ENCODE measurements around the gene LZTR1.

The LZTR1 gene

DNA sequence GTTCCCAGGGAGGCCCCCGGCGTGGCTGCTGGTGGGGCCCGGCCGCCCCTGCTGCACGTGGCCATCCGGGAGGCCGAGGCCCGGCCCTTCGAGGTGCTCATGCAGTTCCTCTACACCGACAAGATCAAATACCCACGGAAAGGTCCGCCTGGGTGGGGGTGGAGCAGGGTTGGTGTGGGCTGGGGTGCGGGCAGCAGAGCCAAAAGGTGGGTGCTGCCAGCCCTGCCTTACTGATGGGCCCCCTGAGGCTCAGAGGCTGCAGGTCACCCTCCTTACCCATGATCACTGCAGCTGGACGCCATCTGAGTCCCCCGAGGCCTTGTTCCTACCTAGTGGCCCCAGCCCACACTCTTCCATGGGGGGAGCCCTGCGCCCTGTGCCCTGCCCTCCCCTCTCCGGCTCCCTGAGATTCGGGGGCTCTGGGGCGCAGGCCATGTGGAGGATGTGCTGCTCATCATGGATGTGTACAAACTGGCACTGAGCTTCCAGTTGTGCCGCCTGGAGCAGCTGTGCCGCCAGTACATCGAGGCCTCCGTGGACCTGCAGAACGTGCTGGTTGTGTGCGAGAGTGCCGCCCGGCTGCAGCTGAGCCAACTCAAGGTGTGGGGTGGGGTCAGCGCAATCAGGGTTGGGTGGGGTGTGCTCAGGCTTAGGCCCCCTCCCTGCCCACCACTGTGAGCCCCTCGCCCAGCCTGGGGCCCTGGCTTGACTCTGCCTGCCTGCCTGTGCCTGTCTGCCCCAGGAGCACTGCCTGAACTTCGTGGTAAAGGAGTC is 12.2 kb downstream of the LZTR1 start:
- in situ Hi-C loops (cut with MboI; ENCODE audit: low sequenced_read_pairs, unreplicated experiment): no loop called here
- DNase-seq (ENCODE audit: low spot score): no peak
- TF ChIP-seq, protein P1, sequence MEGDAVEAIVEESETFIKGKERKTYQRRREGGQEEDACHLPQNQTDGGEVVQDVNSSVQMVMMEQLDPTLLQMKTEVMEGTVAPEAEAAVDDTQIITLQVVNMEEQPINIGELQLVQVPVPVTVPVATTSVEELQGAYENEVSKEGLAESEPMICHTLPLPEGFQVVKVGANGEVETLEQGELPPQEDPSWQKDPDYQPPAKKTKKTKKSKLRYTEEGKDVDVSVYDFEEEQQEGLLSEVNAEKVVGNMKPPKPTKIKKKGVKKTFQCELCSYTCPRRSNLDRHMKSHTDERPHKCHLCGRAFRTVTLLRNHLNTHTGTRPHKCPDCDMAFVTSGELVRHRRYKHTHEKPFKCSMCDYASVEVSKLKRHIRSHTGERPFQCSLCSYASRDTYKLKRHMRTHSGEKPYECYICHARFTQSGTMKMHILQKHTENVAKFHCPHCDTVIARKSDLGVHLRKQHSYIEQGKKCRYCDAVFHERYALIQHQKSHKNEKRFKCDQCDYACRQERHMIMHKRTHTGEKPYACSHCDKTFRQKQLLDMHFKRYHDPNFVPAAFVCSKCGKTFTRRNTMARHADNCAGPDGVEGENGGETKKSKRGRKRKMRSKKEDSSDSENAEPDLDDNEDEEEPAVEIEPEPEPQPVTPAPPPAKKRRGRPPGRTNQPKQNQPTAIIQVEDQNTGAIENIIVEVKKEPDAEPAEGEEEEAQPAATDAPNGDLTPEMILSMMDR (IDR thresholded peaks at IDR 0.05; ENCODE audit: borderline replicate concordance, control extremely low read depth, extremely low read depth, insufficient read depth, missing control alignments): no peak

DNA sequence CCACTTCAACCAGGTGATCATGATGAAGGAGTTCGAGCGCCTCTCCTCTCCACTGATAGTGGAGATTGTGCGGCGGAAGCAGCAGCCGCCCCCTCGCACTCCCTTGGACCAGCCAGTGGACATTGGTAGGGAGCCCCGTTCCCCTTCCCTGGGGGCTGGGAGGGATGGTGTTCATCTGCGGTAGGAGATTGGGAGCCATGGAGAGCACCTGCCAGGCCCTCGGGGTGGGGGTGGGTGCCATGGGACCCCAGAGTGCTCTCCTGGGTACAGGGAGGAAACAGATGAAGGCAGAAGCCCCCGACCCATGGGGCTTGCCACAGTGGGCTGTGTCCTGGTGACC is 12.8 kb downstream of the LZTR1 start:
- TF ChIP-seq, protein P1 (IDR thresholded peaks at IDR 0.05; ENCODE audit: borderline replicate concordance, control extremely low read depth, extremely low read depth, insufficient read depth, missing control alignments): no peak
- in situ Hi-C loops (cut with MboI; ENCODE audit: low sequenced_read_pairs, unreplicated experiment): no loop called here
- DNase-seq (ENCODE audit: low spot score): no peak

DNA sequence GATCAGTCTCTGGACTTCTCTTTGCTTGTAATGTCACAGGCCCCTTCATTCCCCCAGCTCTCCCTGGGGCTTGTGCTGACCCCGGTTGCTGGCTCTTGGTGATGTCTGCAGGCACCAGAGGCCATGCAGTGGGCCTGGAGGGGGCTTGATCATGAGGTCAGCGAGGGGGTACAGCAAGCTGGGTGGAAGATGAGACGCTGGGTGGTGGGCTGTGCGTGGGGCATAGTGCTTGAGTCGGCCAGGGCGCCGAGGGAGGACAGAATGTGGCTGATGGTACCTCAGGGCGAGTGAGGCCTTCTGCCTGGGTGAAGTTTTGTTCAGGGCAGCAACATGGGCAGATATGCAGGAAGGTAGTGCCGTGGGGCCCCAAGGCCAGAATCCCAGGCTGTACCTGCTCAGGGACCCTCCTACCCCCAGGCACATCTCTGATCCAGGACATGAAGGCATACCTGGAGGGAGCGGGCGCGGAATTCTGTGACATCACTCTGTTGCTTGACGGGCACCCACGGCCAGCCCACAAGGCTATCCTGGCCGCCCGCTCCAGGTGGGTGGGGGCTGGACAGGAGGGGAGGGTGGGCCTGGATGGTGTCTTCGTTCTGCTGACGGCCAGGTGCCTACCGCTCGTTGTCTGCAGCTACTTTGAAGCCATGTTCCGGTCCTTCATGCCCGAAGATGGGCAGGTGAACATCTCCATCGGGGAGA is 13.4 kb downstream of the LZTR1 start:
- DNase-seq (ENCODE audit: low spot score): no peak
- TF ChIP-seq, protein P1 (IDR thresholded peaks at IDR 0.05; ENCODE audit: borderline replicate concordance, control extremely low read depth, extremely low read depth, insufficient read depth, missing control alignments): no peak
- in situ Hi-C loops (cut with MboI; ENCODE audit: low sequenced_read_pairs, unreplicated experiment): no loop called here

DNA sequence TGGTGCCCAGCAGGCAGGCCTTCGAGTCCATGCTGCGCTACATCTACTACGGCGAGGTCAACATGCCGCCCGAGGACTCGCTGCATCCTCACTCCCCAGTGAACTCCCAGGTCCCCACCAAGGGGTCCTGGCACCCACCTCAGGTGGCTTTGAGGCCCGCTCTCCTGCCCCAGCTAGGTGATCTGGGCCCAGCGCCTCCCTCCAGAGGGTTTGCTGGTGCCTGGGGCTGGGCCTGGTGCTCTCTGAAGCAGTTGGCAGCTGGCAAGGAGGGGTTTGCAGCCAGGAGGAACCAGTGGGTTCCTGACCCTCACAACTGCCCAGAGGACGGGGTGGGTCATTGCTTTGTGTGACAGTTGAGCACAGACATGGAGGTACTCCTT is 13.9 kb downstream of the LZTR1 start:
- no peak for DNase-seq (ENCODE audit: low spot score)
- TF ChIP-seq, protein P1 (IDR thresholded peaks at IDR 0.05; ENCODE audit: borderline replicate concordance, control extremely low read depth, extremely low read depth, insufficient read depth, missing control alignments): no peak
- in situ Hi-C loops (cut with MboI; ENCODE audit: low sequenced_read_pairs, unreplicated experiment): no loop called here

DNA sequence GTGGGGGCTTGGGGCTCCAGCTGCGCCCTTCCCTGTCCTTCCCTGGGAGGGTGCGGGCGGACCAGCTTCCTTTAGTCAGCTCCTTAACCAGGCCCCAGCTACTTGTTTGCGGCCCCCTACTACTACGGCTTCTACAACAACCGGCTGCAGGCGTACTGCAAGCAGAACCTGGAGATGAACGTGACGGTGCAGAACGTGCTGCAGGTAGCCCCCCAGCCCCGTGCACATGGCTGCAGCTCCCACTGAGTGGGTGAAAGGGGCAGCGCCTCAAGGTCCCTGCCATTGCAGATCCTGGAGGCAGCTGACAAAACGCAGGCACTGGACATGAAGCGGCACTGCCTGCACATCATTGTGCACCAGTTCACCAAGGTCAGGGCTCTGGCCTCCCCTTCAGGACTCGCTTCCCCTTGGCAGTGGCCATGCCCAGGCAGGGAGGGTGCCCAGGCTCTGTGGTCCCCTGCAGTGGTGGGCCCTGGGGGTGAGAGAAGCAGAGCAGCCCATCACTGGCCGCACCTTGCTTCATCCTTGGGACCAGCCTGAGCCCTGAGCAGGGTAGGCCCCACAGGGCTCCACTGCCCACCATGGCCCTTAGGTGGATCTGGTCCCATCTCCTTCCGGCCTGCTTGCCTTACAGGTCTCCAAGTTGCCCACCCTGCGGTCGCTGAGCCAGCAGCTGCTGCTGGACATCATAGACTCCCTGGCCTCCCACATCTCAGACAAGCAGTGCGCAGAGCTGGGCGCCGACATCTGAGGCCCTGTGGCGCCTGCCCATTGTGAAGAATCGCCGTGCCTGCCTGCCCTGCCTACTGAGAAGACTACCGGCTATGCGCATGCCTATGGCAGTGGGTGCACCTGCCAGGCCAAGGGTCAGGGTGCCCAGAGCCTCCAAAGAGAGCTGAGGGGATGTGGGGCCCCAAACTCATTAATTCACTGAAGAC is 14.8 kb downstream of the LZTR1 start:
- in situ Hi-C loops (cut with MboI; ENCODE audit: low sequenced_read_pairs, unreplicated experiment): no loop called here
- TF ChIP-seq, protein P1 (IDR thresholded peaks at IDR 0.05; ENCODE audit: borderline replicate concordance, control extremely low read depth, extremely low read depth, insufficient read depth, missing control alignments): no peak

DNA sequence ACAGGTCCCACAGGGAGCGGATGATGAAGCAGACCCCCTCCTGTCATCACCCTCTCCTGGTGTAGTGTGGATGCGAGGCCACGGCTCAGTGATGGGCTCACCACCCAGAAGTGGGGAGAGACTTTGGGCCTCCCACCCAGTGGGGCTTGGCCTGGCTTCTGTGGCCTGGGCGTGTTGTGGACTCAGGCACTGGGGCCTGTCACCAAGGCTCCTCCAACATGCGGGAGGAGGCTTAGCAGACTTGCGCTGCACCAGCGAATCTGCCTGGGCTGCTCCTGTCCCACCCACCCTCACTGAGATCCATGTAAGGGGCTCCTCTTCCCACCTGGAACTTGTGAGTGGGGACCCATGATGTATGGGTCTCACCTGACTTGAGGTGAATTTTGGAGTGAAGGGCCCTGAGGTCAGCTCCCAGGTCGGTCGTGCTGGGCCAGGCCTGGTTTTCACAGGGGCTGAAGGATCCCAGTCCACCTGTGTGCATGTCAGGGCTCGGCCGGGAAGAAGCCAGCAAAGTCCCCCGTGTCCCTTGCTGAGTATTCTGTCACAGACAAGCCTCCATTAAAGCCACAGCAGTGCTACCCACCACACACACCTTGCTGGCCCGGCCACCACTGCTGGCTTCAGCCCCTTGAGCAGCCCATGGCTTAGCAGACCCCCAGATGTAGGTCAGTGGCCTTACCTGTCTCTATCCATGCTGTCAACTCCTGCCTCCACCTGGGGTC is 15.6 kb downstream of the LZTR1 start:
- no peak for DNase-seq (ENCODE audit: low spot score)
- TF ChIP-seq, protein P1 (IDR thresholded peaks at IDR 0.05; ENCODE audit: borderline replicate concordance, control extremely low read depth, extremely low read depth, insufficient read depth, missing control alignments): no peak
- in situ Hi-C loops (cut with MboI; ENCODE audit: low sequenced_read_pairs, unreplicated experiment): no loop called here

More for the DNA sequence above, 14.8 kb downstream of the LZTR1 start:
- no peak for DNase-seq (ENCODE audit: low spot score)
